ENCODE measurements around the gene BRPF1.

BRPF1 gene

DNA sequence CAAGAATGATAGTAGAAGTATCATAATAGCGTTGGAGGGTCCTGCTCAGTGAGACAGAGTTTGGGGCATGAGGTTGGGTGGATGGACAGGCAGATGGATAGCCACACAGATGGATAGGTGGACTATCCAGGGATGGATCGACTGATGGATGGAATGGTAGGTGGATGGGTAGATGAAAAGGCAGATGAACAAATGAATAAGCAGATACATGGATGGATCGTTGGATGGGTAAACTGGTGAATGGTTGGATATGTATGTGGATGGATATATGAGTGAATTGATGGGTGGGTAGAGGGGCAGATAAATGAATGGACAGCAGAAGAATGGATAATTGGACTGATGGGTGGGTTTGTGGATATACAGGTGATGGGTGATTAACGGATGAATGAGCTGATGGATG is 18.4 kb upstream of the BRPF1 start:
- no peak overlapping the region for H3K4me2 ChIP-seq (ENCODE audit: low read length)
- no peaks in the 10 kb centered on the region for H3K79me2 ChIP-seq (ENCODE audit: control insufficient read depth, low read length)
- H4K20me1 ChIP-seq (ENCODE audit: control insufficient read depth, insufficient read depth, low read depth, low read length): no peaks in the 10 kb centered on the region
- peaks cover 9% of the 10 kb centered on the region for H3K4me1 ChIP-seq (ENCODE audit: control insufficient read depth, low read length)
- no peaks in the 10 kb centered on the region for H3K9me3 ChIP-seq (ENCODE audit: control insufficient read depth, insufficient read depth, low read length)
- H3K36me3 ChIP-seq (ENCODE audit: control insufficient read depth, low read length): no peaks in the 10 kb centered on the region
- TF ChIP-seq, protein P1, sequence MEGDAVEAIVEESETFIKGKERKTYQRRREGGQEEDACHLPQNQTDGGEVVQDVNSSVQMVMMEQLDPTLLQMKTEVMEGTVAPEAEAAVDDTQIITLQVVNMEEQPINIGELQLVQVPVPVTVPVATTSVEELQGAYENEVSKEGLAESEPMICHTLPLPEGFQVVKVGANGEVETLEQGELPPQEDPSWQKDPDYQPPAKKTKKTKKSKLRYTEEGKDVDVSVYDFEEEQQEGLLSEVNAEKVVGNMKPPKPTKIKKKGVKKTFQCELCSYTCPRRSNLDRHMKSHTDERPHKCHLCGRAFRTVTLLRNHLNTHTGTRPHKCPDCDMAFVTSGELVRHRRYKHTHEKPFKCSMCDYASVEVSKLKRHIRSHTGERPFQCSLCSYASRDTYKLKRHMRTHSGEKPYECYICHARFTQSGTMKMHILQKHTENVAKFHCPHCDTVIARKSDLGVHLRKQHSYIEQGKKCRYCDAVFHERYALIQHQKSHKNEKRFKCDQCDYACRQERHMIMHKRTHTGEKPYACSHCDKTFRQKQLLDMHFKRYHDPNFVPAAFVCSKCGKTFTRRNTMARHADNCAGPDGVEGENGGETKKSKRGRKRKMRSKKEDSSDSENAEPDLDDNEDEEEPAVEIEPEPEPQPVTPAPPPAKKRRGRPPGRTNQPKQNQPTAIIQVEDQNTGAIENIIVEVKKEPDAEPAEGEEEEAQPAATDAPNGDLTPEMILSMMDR (IDR thresholded peaks at IDR 0.05; ENCODE audit: low read depth, low read length, poor library complexity, severe bottlenecking): no peak
- TF ChIP-seq EZH2phosphoT487 (IDR thresholded peaks at IDR 0.05; ENCODE audit: borderline replicate concordance, low read length): no peak
- peaks cover 8% of the 10 kb centered on the region; the same call in 1 of the 2 replicates for H3K27me3 ChIP-seq (ENCODE audit: control insufficient read depth, low read length)
- H3K27ac ChIP-seq (ENCODE audit: low read depth, low read length): no peak overlapping the region
- no peak overlapping the region for H3K4me3 ChIP-seq (ENCODE audit: low read length)
- no peaks in the 10 kb centered on the region for H3K9me2 ChIP-seq (replicated peaks; ENCODE audit: control insufficient read depth, low read length)
- H3F3A ChIP-seq (ENCODE audit: control insufficient read depth, insufficient read depth): no peaks in the 10 kb centered on the region

DNA sequence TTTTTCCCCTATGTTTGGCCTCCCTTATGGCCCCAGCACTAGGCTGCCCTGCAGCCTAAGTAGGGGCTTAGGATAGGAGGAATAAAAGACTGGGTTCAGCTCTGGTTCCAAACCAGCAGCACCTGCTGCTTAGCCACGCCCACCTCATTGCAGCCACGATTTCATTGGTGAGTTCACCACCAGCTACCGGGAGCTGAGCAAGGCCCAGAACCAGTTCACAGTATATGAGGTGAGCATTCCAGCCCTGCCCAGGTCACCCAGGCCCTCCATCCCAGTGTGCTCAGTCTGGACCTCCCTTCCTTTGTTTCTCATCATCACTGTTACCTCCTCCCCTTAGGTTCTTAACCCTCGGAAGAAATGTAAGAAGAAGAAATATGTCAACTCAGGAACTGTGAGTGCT is 16.4 kb upstream of the BRPF1 start:
- Histone ChIP-seq H4K20me1 (ENCODE audit: control insufficient read depth, insufficient read depth, low read depth, low read length) (no peaks in the 10 kb centered on the region), H3K27ac (ENCODE audit: low read depth, low read length) (no peak overlapping the region), H3K4me1 (ENCODE audit: control insufficient read depth, low read length) (peaks cover 9% of the 10 kb centered on the region), H3K36me3 (ENCODE audit: control insufficient read depth, low read length) (no peaks in the 10 kb centered on the region), H3K27me3 (ENCODE audit: control insufficient read depth, low read length) (peaks cover 8% of the 10 kb centered on the region; the same call in 1 of the 2 replicates), H3K9me3 (ENCODE audit: control insufficient read depth, insufficient read depth, low read length) (no peaks in the 10 kb centered on the region), H3K79me2 (ENCODE audit: control insufficient read depth, low read length) (no peaks in the 10 kb centered on the region), H3F3A (ENCODE audit: control insufficient read depth, insufficient read depth) (no peaks in the 10 kb centered on the region), H3K9me2 (replicated peaks; ENCODE audit: control insufficient read depth, low read length) (no peaks in the 10 kb centered on the region), H3K4me3 (ENCODE audit: low read length) (no peak overlapping the region), H3K4me2 (ENCODE audit: low read length) (no peak overlapping the region)
- TF ChIP-seq EZH2phosphoT487 (IDR thresholded peaks at IDR 0.05; ENCODE audit: borderline replicate concordance, low read length): no peak
- TF ChIP-seq, protein P1 (IDR thresholded peaks at IDR 0.05; ENCODE audit: low read depth, low read length, poor library complexity, severe bottlenecking): no peak

DNA sequence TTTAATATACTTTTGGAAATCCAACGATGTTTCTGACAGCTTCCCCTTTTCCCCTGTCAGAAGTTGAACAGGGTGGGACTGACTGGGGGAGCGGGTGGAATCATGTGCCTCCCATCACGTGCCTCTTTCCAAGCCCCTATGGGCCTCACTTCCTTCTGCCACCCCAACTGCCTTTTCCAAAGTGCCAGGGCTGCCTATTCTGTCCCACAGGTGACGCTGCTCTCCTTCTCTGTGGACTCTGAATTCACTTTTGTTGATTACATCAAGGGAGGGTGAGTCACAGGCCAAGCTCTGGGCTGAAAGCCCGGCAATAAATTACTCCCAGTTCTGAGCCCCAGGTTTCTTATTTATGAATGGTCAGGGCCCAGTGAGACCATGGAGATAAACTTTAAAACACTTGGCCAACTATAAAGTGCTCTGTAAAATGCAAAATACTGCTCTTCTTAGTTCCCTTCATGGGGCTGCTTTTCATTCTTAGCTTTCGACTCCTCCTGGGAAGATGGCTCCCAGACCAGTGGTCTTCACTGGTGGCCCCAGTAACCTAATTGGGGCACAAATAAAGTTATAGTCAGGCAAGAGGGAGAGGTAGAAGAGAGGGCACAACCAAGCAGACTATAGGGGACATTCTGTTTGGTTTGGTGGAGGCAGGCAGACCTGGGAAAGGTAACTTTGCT is 15.6 kb upstream of the BRPF1 start:
- no peak for TF ChIP-seq EZH2phosphoT487 (IDR thresholded peaks at IDR 0.05; ENCODE audit: borderline replicate concordance, low read length)
- TF ChIP-seq, protein P1 (IDR thresholded peaks at IDR 0.05; ENCODE audit: low read depth, low read length, poor library complexity, severe bottlenecking): no peak
- Histone ChIP-seq H4K20me1 (ENCODE audit: control insufficient read depth, insufficient read depth, low read depth, low read length) (no peaks in the 10 kb centered on the region), H3K4me1 (ENCODE audit: control insufficient read depth, low read length) (peaks cover 12% of the 10 kb centered on the region), H3K27ac (ENCODE audit: low read depth, low read length) (no peak overlapping the region), H3K4me3 (ENCODE audit: low read length) (no peak overlapping the region), H3K27me3 (ENCODE audit: control insufficient read depth, low read length) (peaks cover 8% of the 10 kb centered on the region; the same call in 1 of the 2 replicates), H3K79me2 (ENCODE audit: control insufficient read depth, low read length) (no peaks in the 10 kb centered on the region), H3K9me2 (replicated peaks; ENCODE audit: control insufficient read depth, low read length) (no peaks in the 10 kb centered on the region), H3K36me3 (ENCODE audit: control insufficient read depth, low read length) (no peaks in the 10 kb centered on the region), H3K9me3 (ENCODE audit: control insufficient read depth, insufficient read depth, low read length) (no peaks in the 10 kb centered on the region), H3F3A (ENCODE audit: control insufficient read depth, insufficient read depth) (no peaks in the 10 kb centered on the region), H3K4me2 (ENCODE audit: low read length) (no peak overlapping the region)
